H1 (cell line): ENCODE measurements around the gene NFKBIL1. TPM values are rescaled to one million over a fixed set of nuclear protein-coding genes. Genes with fewer than 3 reads are reported as not detected.
A peak's percentile ranks its signal among the peaks of the same experiment; 100 is the strongest.

Experiments used
- CTCF ChIA-PET: fragments of 300-600 bp; sonication (Branson Sonifier 250); formaldehyde crosslinking; loops from one replicate; lab custom pipeline; 2021; ENCODE audit not compliant: partially characterized antibody; lab: Charles Lee
- POLR2A ChIA-PET: fragments of 300-600 bp; sonication (Branson Sonifier 250); formaldehyde crosslinking; loops from one replicate; lab custom pipeline; 2021; ENCODE audit warnings: inconsistent platforms; ENCODE audit not compliant: partially characterized antibody; lab: Charles Lee
- DNase-seq, 2 experiments: peaks; one replicate each; pipeline versions ENCODE4 v3.0.0 to v3.0.0-alpha.2; 2010 to 2022; ENCODE audit warnings: low spot score in 2 of 2, low read depth in 1 of 2, mixed read lengths in 1 of 2
- FAIRE-seq: peaks from 2 replicates; lab custom pipeline; 2011; peaks lifted over from hg19 to GRCh38; lab: Jason Lieb, UNC
- H2AFZ ChIP-seq: 2 replicates; pipeline ENCODE4 v1.8.1; 2012; ENCODE audit warnings: low read length, inconsistent platforms
- H2AK5ac ChIP-seq: 2 replicates; pipeline ENCODE4 v1.6.1; 2013; ENCODE audit warnings: low read depth, low read length
- H2BK120ac ChIP-seq: replicated peaks from 2 replicates; pipeline ENCODE3; 2013; ENCODE audit warnings: low read depth, low read length, inconsistent platforms
- H2BK12ac ChIP-seq: 2 replicates; pipeline ENCODE4 v1.6.1; 2013; ENCODE audit warnings: low read depth, low read length
- H2BK15ac ChIP-seq: 2 replicates; pipeline ENCODE4 v1.6.1; 2013; ENCODE audit warnings: low read length
- H2BK20ac ChIP-seq: 2 replicates; pipeline ENCODE4 v1.6.1; 2013; ENCODE audit warnings: low read length
- H2BK5ac ChIP-seq: 2 replicates; pipeline ENCODE4 v1.6.1; 2013; ENCODE audit warnings: low read depth, low read length
- H3K14ac ChIP-seq: 2 replicates; pipeline ENCODE4 v1.6.1; 2013; ENCODE audit warnings: inconsistent platforms; ENCODE audit not compliant: insufficient read length
- H3K18ac ChIP-seq: 2 replicates; pipeline ENCODE4 v1.6.1; 2013; ENCODE audit warnings: low read length; ENCODE audit errors: extremely low read depth
- H3K23ac ChIP-seq: 2 replicates; pipeline ENCODE4 v1.6.1; 2013; ENCODE audit warnings: inconsistent platforms; ENCODE audit not compliant: insufficient read length
- H3K23me2 ChIP-seq: 2 replicates; pipeline ENCODE4 v1.6.1; 2013; ENCODE audit warnings: low read depth, low read length
- H3K27ac ChIP-seq: 2 replicates; pipeline ENCODE4 v1.6.1; 2011; ENCODE audit warnings: low read depth, low read length, inconsistent platforms
- H3K27me3 ChIP-seq, 4 experiments: replicated peaks in 1 of 4; 1 replicate in 1 of 4; 2 replicates in 3 of 4; pipeline versions ENCODE4 v1.6.1 to v1.8.1; 2011 to 2013; ENCODE audit warnings: low read length in 3 of 4, mild to moderate bottlenecking in 3 of 4, inconsistent platforms in 2 of 4, mixed read lengths in 2 of 4, moderate library complexity in 1 of 4; ENCODE audit not compliant: control insufficient read depth in 3 of 4, insufficient read depth in 3 of 4; ENCODE audit errors: extremely low read depth in 1 of 4
- H3K36me3 ChIP-seq, 4 experiments: 2 replicates each; pipeline versions ENCODE4 v1.6.1 to v1.8.1; 2011 to 2013; ENCODE audit warnings: mild to moderate bottlenecking in 4 of 4, low read length in 3 of 4, moderate library complexity in 2 of 4, control low read depth in 1 of 4, inconsistent platforms in 1 of 4; ENCODE audit not compliant: insufficient read depth in 4 of 4, control insufficient read depth in 2 of 4
- H3K4ac ChIP-seq: replicated peaks from 2 replicates; pipeline ENCODE3; 2013; ENCODE audit warnings: low read length, low read depth, mixed read lengths, inconsistent platforms; ENCODE audit not compliant: insufficient read length
- H3K4me1 ChIP-seq, 4 experiments: replicated peaks in 1 of 4; 1 replicate in 1 of 4; 2 replicates in 3 of 4; pipeline versions ENCODE4 v1.6.1 to v1.8.1; 2011 to 2013; ENCODE audit warnings: low read length in 3 of 4, inconsistent platforms in 2 of 4, mixed read lengths in 1 of 4; ENCODE audit not compliant: insufficient read depth in 4 of 4, control insufficient read depth in 3 of 4
- H3K4me2 ChIP-seq, 2 experiments: 2 replicates each; pipeline versions ENCODE4 v1.6.1 to v1.8.1; 2011 to 2013; ENCODE audit warnings: low read depth in 2 of 2, low read length in 2 of 2, control low read depth in 1 of 2, inconsistent platforms in 1 of 2, mild to moderate bottlenecking in 1 of 2; ENCODE audit not compliant: insufficient read depth in 1 of 2
- H3K4me3 ChIP-seq, 4 experiments: fragments of 200-600, 300-600 bp in 1 of 4; sonication (generic), shearing (Covaris generic), sonication (Bioruptor Twin) in 1 of 4; 2 replicates each; pipeline versions ENCODE4 v1.5.1 to v1.8.1; 2011 to 2016; ENCODE audit warnings: low read length in 4 of 4, low read depth in 3 of 4, control low read depth in 2 of 4, inconsistent platforms in 2 of 4, mild to moderate bottlenecking in 2 of 4, mixed read lengths in 1 of 4, moderate library complexity in 1 of 4; ENCODE audit not compliant: insufficient read depth in 2 of 4; ENCODE audit errors: extremely low read depth in 1 of 4
- H3K56ac ChIP-seq: replicated peaks from 2 replicates; pipeline ENCODE3; 2013; ENCODE audit warnings: low read depth, mild to moderate bottlenecking, mixed read lengths, low read length, inconsistent platforms; ENCODE audit not compliant: insufficient read length
- H3K79me1 ChIP-seq: 2 replicates; pipeline ENCODE4 v1.6.1; 2013; ENCODE audit warnings: low read depth, low read length, control low read depth
- H3K79me2 ChIP-seq, 2 experiments: 2 replicates each; pipeline versions ENCODE4 v1.6.1 to v1.8.1; 2012 to 2013; ENCODE audit warnings: low read length in 2 of 2, mild to moderate bottlenecking in 2 of 2, inconsistent platforms in 1 of 2; ENCODE audit not compliant: insufficient read depth in 2 of 2, control insufficient read depth in 1 of 2
- H3K9ac ChIP-seq, 4 experiments: replicated peaks in 1 of 4; 1 replicate in 1 of 4; 2 replicates in 3 of 4; pipeline versions ENCODE4 v1.6.1 to v1.8.1; 2011 to 2013; ENCODE audit warnings: low read depth in 3 of 4, low read length in 3 of 4, control low read depth in 2 of 4, mild to moderate bottlenecking in 2 of 4, moderate library complexity in 2 of 4, inconsistent platforms in 1 of 4; ENCODE audit errors: extremely low read depth in 1 of 4
- H3K9me3 ChIP-seq, 2 experiments: 2 replicates each; pipeline versions ENCODE4 v1.6.1 to v1.8.1; 2012 to 2013; ENCODE audit warnings: mild to moderate bottlenecking in 2 of 2, moderate library complexity in 2 of 2, control low read depth in 1 of 2, inconsistent platforms in 1 of 2, low read depth in 1 of 2, low read length in 1 of 2, mixed read lengths in 1 of 2; ENCODE audit not compliant: insufficient read depth in 2 of 2
- H4K20me1 ChIP-seq, 2 experiments: replicated peaks in 1 of 2; 2 replicates each; pipeline versions ENCODE3 to v1.8.1; 2011 to 2013; ENCODE audit warnings: inconsistent platforms in 2 of 2, low read length in 2 of 2, mild to moderate bottlenecking in 1 of 2; ENCODE audit not compliant: insufficient read depth in 2 of 2, control insufficient read depth in 1 of 2
- H4K5ac ChIP-seq: 2 replicates; pipeline ENCODE4 v1.6.1; 2013; ENCODE audit warnings: low read length, low read depth, mixed read lengths, inconsistent platforms; ENCODE audit not compliant: insufficient read length
- H4K8ac ChIP-seq: 2 replicates; pipeline ENCODE4 v1.8.0; 2013; ENCODE audit warnings: mild to moderate bottlenecking, moderate library complexity, low read length, inconsistent platforms; ENCODE audit not compliant: insufficient read depth; ENCODE audit errors: extremely low read depth
- H4K91ac ChIP-seq: replicated peaks from 2 replicates; pipeline ENCODE3; 2013; ENCODE audit warnings: low read length, mixed read lengths, inconsistent platforms; ENCODE audit not compliant: insufficient read length
- CBX8 ChIP-seq: fragments of 300-800, 300-1000 bp; sonication (generic); IDR thresholded peaks from 2 replicates; pipeline ENCODE4 v1.7.1; 2016; ENCODE audit warnings: low read depth, low read length, borderline replicate concordance
- CHD1 ChIP-seq: IDR thresholded peaks from 2 replicates; pipeline ENCODE4 v1.6.1; 2012; ENCODE audit warnings: low read depth, low read length, improper control_type of control experiment
- KDM5A ChIP-seq: fragments of 200-600 bp; IDR thresholded peaks from 2 replicates; pipeline ENCODE4 v1.7.1; 2012; ENCODE audit warnings: mild to moderate bottlenecking, low read length, inconsistent platforms, mixed read lengths
- RFX5 ChIP-seq: IDR thresholded peaks from 2 replicates; pipeline ENCODE4 v1.6.1; 2011; ENCODE audit warnings: low read depth, low read length, improper control_type of control experiment, borderline replicate concordance
- SAP30 ChIP-seq: fragments of 300-600 bp; sonication (generic); IDR thresholded peaks from 2 replicates; pipeline ENCODE4 v1.7.1; 2012; ENCODE audit warnings: low read length, moderate library complexity, mild to moderate bottlenecking, inconsistent platforms; ENCODE audit not compliant: insufficient read depth, insufficient replicate concordance
- YY1 ChIP-seq: IDR thresholded peaks from 2 replicates; pipeline ENCODE4 v1.6.1; 2011; ENCODE audit warnings: low read depth, mild to moderate bottlenecking, low read length
- WGBS, 2 experiments: shearing (Covaris generic) in 1 of 2; methylation state at CpG; one replicate each; pipeline versions ENCODE4 v1.1.6 to v1.1.7; 2013 to 2015; ENCODE audit warnings: low lambda C conversion rate in 2 of 2, mixed read lengths in 2 of 2, inconsistent platforms in 1 of 2, low coverage in 1 of 2, missing lambda C conversion rate in 1 of 2; ENCODE audit not compliant: insufficient replicate concordance in 2 of 2, insufficient coverage in 1 of 2, insufficient read length in 1 of 2; ENCODE audit errors: extremely low coverage in 1 of 2, missing lambda C conversion rate in 1 of 2; 5-methylcytosine and 5-hydroxymethylcytosine counted together
- polyA plus RNA-seq, 7 experiments: library from polyadenylated mRNA; depleted of rRNA in 3 of 7; stranded (reverse) in 5 of 7; unstranded in 2 of 7; fragments of >200 nt in 5 of 7; fragments of 200-250 nt in 2 of 7; gene quantifications; 1 replicate in 5 of 7; 2 replicates in 1 of 7; 4 replicates in 1 of 7; pipeline versions ENCODE4 v1.2.1 to v1.2.3, GENCODE V29; 2011 to 2013; ENCODE audit warnings: missing spikeins in 2 of 7, mixed read lengths in 2 of 7
- total RNA-seq: library from RNA; stranded (reverse); fragmentation: NEBNext Ultra II Directional; extraction: Animal tissue kit (Norgen Biotek cat#: 25700); gene quantifications from 2 replicates; pipeline ENCODE4 v1.2.1, GENCODE V29; 2021

The NFKBIL1 gene
- total and polyA plus RNA-seq, 2 of the 8 experiments (the other 6 are each of a cell fraction or from before 2014, with no cell fraction given) = 7.5 to 11.2 TPM

DNA sequence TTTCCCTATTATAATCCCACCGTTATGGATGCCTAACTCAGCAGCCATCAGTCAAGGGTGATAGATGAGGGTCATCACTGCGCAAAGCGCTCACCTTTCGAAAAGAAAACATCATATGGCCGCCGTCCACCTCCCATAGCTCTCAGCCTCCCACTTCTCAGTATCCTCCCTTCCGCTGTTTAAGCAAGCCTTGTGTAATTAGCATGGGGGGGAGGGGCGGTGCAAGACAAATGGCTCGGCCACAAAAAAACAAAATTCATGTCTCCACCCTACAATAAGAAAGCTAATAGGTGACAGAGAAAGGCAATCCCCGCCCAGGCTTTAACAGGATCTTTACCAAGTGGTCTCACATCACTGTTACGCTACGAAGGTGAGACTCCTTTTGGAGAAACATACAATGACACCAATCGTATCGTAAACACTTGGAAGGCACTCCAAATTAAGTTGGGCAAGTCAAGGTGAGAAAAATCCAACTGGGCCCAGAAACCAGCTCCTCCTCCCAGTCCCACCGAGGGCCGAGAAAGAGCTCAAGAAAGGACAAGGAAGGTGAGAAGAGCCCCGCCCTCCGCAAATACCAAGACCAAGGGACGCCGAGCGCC, 6.2 kb upstream of the NFKBIL1 start:
- FAIRE-seq (no peak), DNase-seq (no peak)
- peak overlapping the region; percentile 96; the same call in 1 of the 2 replicates for H2BK12ac ChIP-seq
- ChIA-PET CTCF (interaction anchor here (0.7 to 24.7 kb wide), 7 partner anchors 10 to 76 kb away, joined by 3 to 613 read pairs (median 4); partner anchors contain the start of gene NCR3), POLR2A (interaction anchor here (0.6 to 18.4 kb wide), 56 partner anchors 7 to 970 kb away, joined by 3 to 428 read pairs (median 6); partner anchors contain the start of genes ABCF1, AIF1, APOM and BAG6)
- no peaks in the 10 kb centered on the region for H3K9me3 ChIP-seq
- no peak overlapping the region for H2AFZ ChIP-seq
- H3K27me3 ChIP-seq = no peaks in the 10 kb centered on the region
- WGBS, 2 experiments = 2% methylated on average over 19 of the region's 21 CpGs; no CpG with 5 or more reads in 1 of the 2 experiments
- peak overlapping the region; percentile 7 for H4K91ac ChIP-seq
- H3K18ac ChIP-seq = peak overlapping the region; percentile 98
- no peak overlapping the region for H2BK20ac ChIP-seq
- H2BK15ac ChIP-seq = peak overlapping the region; percentile 55
- peak overlapping the region; percentile 99 for H3K27ac ChIP-seq
- no peak overlapping the region for H2BK120ac ChIP-seq
- H3K9ac ChIP-seq = peak overlapping the region; percentile 97 to 100 (median 98)
- H4K20me1 ChIP-seq = peaks cover 26% of the 10 kb centered on the region in 2 experiments
- peak overlapping the region; percentile 75 to 99 (median 97) for H3K4me3 ChIP-seq
- H3K56ac ChIP-seq = no peak overlapping the region
- peaks cover 5% of the 10 kb centered on the region for H3K23me2 ChIP-seq
- peak overlapping the region; percentile 92 for H4K5ac ChIP-seq
- H2AK5ac ChIP-seq = peak overlapping the region; percentile 99
- no peaks in the 10 kb centered on the region; the same call in 1 of the 2 replicates for H3K79me1 ChIP-seq
- TF ChIP-seq RFX5 = no peak
- TF ChIP-seq CBX8 = no peak
- TF ChIP-seq SAP30 = peak; percentile 26
- peak; percentile 36; the same call in 1 of the 2 replicates for TF ChIP-seq CHD1
- peak; percentile 51; the same call in 1 of the 2 replicates for TF ChIP-seq YY1
- peak; percentile 35; the same call in 1 of the 2 replicates for TF ChIP-seq KDM5A
- H3K14ac ChIP-seq = no peak overlapping the region
- H3K79me2 ChIP-seq = peaks cover 34 to 59% of the 10 kb centered on the region in 2 experiments
- peaks cover 4 to 18% (median 10%) of the 10 kb centered on the region in 4 experiments; a peak in 5 of 7 replicates for H3K4me1 ChIP-seq
- H3K4ac ChIP-seq = peak overlapping the region; percentile 15
- H3K36me3 ChIP-seq = peaks cover 28 to 44% (median 40%) of the 10 kb centered on the region in 4 experiments
- peak overlapping the region; percentile 71 to 86 for H3K4me2 ChIP-seq
- H4K8ac ChIP-seq = peak overlapping the region; percentile 100; the same call in 1 of the 2 replicates
- H2BK5ac ChIP-seq = peak overlapping the region; percentile 100
- H3K23ac ChIP-seq = no peak overlapping the region
